Effector CD8-positive, alpha-beta T cell (primary cell): ENCODE results near the gene GRK1.

Experiments used
- DNase-seq: peaks from one replicate; lab custom pipeline; 2025; lab: John Stamatoyannopoulos, UW

GRK1 gene

DNA sequence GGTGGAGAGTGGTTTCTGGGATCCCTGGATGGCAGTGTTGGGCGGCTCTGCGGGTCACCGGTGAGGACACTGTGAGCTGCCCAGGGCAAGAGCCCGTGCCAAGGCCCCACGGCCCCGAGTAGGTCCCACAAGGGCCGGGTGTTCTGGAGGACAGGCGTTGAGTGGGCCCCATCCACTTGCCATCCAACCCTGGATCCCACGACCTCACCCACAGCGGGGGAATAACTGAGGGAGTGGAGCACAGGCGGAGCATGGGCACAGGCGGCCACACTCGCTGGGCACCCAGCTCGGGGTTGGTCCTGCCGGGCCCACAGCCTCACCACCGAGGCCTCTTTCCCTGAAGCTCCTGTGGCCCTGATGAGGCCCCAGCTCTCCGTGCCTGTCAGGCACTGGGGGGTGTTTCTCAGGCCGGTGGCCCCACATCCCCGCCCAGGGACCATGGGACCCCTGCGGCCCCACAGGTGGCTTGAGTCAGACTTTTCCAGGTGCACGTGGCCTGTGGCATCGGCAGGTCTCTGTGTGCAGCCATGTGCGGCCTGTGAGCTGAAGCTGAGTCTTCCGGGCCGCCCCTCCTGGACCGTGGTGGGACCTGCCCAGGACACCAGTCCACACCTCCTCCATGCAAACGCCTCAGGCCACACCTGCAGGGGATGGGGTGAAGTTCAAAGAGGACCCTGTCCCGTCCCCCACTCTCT, 108.6 kb downstream of the GRK1 start:
- DNase-seq: no peak

- DNase-seq: no peak
Measured at GRCh38 chr13:113776231-113777125, 109.5 kb downstream of the GRK1 start.

GRCh38 chr13:113777311-113778260, 110.6 kb downstream of the GRK1 start:
- DNase-seq: no peak

DNA sequence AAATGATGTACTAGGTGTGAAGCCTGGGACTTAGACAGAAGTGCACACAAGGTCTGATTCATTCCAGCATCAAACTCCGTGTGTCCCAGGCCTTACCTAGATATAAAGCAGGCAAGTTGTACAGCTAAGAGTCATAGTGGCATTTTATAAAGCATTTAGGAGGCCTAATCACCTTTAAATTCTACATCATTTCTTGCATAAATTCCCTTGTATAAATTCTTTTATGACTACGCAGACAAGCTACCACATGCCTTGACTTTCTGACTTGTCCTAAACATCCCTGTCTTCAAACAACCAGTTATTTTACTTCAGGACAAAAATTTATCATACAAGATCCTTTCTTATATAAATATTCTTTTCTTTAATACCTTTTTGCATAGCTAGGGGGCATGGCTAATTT, 114.6 kb downstream of the GRK1 start:
- no peak for DNase-seq

DNA sequence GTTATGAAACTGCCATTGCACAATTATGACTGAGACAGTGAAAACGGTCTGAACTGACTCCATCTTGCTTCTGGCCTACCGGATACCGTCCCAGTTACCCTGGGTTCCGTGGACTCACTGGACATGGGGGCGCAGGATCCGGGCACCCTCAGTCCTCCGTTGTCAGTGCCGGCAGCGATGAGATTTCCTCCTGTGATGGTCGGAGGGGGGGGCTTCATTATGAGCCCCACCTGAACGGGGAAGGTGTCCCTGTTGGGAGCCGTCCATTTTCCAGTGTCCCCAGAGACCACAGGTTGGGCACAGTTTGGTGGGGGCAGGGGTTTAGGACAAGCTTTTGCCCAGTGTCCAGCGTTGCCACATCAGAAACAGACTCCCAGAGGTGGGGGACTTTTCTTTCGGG, 115.5 kb downstream of the GRK1 start:
- DNase-seq: no peak

DNA sequence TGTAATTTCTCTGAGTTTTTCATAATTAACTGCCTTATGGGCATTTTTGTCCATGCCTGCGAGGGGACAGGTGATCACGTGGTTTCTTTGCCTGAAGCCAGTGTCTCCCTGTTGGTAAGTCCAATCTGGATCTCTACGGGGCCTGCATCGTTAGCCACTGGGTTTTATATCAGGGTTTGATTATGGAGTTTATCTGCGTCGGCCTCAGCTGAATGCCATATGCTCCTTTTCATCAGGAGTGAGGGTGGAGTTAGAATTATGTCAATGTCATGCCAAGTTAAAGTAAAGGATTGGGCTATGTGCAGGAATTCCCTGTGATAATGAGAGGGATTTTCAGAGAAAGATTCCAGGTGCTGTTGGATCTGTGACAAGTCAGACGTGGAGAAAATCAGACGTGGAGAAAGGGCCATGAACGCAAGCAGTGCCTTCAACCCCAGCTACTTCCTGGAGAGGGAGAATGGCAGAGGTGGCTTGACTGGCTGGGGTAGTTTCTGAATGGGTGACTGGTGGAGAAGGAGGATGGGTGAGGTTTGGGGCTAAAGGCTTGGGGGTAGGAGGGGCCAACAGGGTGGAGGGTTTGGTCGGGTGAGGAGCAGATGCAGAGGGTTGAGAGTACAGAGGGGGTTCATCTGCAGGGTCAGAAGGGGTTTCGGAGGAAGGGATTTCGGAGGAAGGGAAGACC, 116.3 kb downstream of the GRK1 start:
- DNase-seq: no peak

- no peak for DNase-seq
Measured at GRCh38 chr13:113783966-113784644, 117.1 kb downstream of the GRK1 start.

GRCh38 chr13:113784645-113785024, 117.6 kb downstream of the GRK1 start:
- no peak for DNase-seq

- DNase-seq: no peak
Measured at GRCh38 chr13:113785051-113786010, 118.3 kb downstream of the GRK1 start.

DNA sequence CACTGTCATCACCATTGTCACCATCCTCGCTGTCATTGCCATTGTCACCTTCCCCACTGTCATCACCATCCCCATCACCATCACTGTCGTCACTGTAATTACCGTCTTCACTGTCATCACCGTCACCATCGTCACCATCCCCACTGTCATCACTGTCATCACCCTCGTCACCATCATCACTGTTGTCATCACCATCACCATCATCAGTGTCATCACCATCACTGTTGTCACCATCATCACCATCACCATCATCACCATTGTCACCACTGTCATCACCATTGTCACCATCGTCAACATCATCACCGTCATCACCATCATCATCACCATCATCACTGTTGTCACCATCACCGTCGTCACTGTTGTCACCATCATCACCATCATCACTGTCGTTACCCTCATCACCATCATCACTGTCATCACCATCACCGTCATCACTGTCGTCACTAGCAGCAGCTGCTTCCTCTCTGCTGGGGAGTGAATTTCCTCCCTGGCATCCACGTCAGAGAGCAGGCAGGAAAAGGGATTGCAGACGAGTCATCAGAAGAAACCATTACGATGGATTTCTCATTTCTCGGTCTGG, 119.3 kb downstream of the GRK1 start:
- no peak for DNase-seq
